ENCODE measurements around the gene NKIRAS1. TPM values are rescaled to one million over a fixed set of nuclear protein-coding genes. Genes with fewer than 3 reads are reported as not detected.

Gene NKIRAS1
- total RNA-seq, 1 experiment from 2014 or later: 7.3 TPM

DNA sequence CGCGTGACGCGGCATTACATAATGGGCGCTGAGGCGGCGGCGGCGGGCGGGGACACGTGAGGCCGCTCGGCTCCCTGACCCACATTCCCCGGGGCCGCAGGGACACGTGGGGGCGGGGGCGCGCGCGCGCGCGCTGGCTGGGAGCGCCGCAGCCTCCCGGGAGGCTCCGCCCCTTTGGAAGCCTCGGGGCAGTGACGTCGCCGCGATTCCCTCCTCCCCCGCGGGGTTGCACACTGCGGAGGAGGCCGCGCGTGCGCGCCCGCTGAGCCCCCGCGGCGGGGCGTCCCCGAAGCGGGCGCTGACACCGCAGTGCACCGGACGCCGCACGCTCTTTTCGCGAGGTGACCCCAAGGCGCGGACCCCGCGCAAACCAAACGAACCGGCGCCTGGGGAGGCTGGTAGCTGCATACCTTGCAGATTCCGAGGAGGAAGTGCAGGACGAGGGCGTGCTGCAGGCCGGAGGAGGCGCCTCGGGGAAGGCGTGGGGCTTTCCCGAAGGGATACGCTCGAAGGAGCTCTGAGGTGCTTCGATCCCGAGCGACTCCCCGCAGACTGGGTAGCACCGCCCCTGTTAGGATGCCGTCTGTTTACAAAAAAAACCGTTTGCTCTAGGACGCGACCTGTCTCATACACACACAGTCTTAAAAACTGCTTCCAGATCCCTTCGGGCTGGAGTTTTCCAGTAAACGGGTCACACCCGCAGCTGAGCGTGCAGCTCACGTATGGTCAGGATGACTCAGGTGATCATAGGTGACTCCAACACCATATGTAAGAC lies 29.3 kb upstream of the NKIRAS1 start:
- H3K4me3 Mint-ChIP-seq: peak overlapping the region; percentile 87
- DNase-seq (ENCODE audit: low spot score) (peak; percentile 97), ATAC-seq (peak; percentile 68)
- peaks cover 16% of the 10 kb centered on the region for H3K27me3 Mint-ChIP-seq (ENCODE audit: low read depth)
- H3K4me1 Mint-ChIP-seq: peaks cover 40% of the 10 kb centered on the region
- ChIA-PET CTCF (interaction anchor here (0.7 to 0.9 kb wide), 2 partner anchors 30 to 57 kb away, joined by 3 read pairs; partner anchors contain the start of genes NKIRAS1 and RPL15), POLR2A (interaction anchor here (0.5 to 6.3 kb wide), 3 partner anchors 29 to 45 kb away, joined by 3 to 31 read pairs (median 4); partner anchors contain the start of genes NKIRAS1 and RPL15)
- H3K27ac Mint-ChIP-seq: peak overlapping the region; percentile 99
- H3K36me3 Mint-ChIP-seq: 0 out of 2 replicates have a peak, but pooled peaks cover 5% of the 10 kb centered on the region
- H3K9me3 Mint-ChIP-seq: no peaks in the 10 kb centered on the region
- TF ChIP-seq GABPB1 (CRISPR knock-in tag; IDR thresholded peaks at IDR 0.05) (peak; percentile 26; the same call in 1 of the 2 replicates), ZNF317 (CRISPR knock-in tag; IDR thresholded peaks at IDR 0.05; ENCODE audit: borderline replicate concordance, low read depth) (no peak), CBFB (CRISPR knock-in tag; IDR thresholded peaks at IDR 0.05; ENCODE audit: low read depth) (0 out of 2 replicates have a peak, but pooled peaks have one; percentile 48), USF1 (CRISPR knock-in tag; IDR thresholded peaks at IDR 0.05) (peak; percentile 87), E2F5 (CRISPR knock-in tag; IDR thresholded peaks at IDR 0.05) (peak; percentile 73; the same call in 1 of the 2 replicates), SOX15 (CRISPR knock-in tag; IDR thresholded peaks at IDR 0.05) (no peak), ZBTB21 (CRISPR knock-in tag; IDR thresholded peaks at IDR 0.05; ENCODE audit: borderline replicate concordance) (peak; percentile 91; the same call in 1 of the 2 replicates), SP1 (CRISPR knock-in tag; conservative IDR thresholded peaks at IDR 0.05) (peak; percentile 90), ZNF532 (CRISPR knock-in tag; IDR thresholded peaks at IDR 0.05; ENCODE audit: borderline replicate concordance) (peak; percentile 80), ESRRA (CRISPR knock-in tag; IDR thresholded peaks at IDR 0.05; ENCODE audit: borderline replicate concordance) (peak; percentile 80), ZNF423 (CRISPR knock-in tag; IDR thresholded peaks at IDR 0.05) (peak; percentile 94), ZNF219 (CRISPR knock-in tag; IDR thresholded peaks at IDR 0.05; ENCODE audit: borderline replicate concordance) (no peak), TP53 (CRISPR knock-in tag; IDR thresholded peaks at IDR 0.05) (peak; percentile 55; the same call in 1 of the 2 replicates), KAT7 (CRISPR knock-in tag; IDR thresholded peaks at IDR 0.05; ENCODE audit: borderline replicate concordance) (peak; percentile 73; the same call in 1 of the 2 replicates), CREM (CRISPR knock-in tag; IDR thresholded peaks at IDR 0.05) (peak; percentile 83), ZNF121 (CRISPR knock-in tag; IDR thresholded peaks at IDR 0.05) (no peak), JAZF1 (CRISPR knock-in tag; IDR thresholded peaks at IDR 0.05) (no peak), ETV6 (CRISPR knock-in tag; IDR thresholded peaks at IDR 0.05) (peak; percentile 82; the same call in 1 of the 2 replicates), RELA (CRISPR knock-in tag; IDR thresholded peaks at IDR 0.05; ENCODE audit: borderline replicate concordance) (peak; percentile 60; the same call in 1 of the 2 replicates)
- TF ChIP-seq, protein P1, sequence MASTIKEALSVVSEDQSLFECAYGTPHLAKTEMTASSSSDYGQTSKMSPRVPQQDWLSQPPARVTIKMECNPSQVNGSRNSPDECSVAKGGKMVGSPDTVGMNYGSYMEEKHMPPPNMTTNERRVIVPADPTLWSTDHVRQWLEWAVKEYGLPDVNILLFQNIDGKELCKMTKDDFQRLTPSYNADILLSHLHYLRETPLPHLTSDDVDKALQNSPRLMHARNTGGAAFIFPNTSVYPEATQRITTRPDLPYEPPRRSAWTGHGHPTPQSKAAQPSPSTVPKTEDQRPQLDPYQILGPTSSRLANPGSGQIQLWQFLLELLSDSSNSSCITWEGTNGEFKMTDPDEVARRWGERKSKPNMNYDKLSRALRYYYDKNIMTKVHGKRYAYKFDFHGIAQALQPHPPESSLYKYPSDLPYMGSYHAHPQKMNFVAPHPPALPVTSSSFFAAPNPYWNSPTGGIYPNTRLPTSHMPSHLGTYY (CRISPR knock-in tag; IDR thresholded peaks at IDR 0.05): 0 out of 2 replicates have a peak, but pooled peaks have one; percentile 47
- TF ChIP-seq, protein P2, sequence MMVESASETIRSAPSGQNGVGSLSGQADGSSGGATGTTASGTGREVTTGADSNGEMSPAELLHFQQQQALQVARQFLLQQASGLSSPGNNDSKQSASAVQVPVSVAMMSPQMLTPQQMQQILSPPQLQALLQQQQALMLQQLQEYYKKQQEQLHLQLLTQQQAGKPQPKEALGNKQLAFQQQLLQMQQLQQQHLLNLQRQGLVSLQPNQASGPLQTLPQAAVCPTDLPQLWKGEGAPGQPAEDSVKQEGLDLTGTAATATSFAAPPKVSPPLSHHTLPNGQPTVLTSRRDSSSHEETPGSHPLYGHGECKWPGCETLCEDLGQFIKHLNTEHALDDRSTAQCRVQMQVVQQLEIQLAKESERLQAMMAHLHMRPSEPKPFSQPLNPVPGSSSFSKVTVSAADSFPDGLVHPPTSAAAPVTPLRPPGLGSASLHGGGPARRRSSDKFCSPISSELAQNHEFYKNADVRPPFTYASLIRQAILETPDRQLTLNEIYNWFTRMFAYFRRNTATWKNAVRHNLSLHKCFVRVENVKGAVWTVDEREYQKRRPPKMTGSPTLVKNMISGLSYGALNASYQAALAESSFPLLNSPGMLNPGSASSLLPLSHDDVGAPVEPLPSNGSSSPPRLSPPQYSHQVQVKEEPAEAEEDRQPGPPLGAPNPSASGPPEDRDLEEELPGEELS (CRISPR knock-in tag; IDR thresholded peaks at IDR 0.05): peak; percentile 12; the same call in 1 of the 2 replicates
- TF ChIP-seq, protein P3, sequence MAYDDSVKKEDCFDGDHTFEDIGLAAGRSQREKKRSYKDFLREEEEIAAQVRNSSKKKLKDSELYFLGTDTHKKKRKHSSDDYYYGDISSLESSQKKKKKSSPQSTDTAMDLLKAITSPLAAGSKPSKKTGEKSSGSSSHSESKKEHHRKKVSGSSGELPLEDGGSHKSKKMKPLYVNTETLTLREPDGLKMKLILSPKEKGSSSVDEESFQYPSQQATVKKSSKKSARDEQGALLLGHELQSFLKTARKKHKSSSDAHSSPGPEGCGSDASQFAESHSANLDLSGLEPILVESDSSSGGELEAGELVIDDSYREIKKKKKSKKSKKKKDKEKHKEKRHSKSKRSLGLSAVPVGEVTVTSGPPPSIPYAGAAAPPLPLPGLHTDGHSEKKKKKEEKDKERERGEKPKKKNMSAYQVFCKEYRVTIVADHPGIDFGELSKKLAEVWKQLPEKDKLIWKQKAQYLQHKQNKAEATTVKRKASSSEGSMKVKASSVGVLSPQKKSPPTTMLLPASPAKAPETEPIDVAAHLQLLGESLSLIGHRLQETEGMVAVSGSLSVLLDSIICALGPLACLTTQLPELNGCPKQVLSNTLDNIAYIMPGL (CRISPR knock-in tag; IDR thresholded peaks at IDR 0.05): peak; percentile 79
- TF ChIP-seq, protein P4, sequence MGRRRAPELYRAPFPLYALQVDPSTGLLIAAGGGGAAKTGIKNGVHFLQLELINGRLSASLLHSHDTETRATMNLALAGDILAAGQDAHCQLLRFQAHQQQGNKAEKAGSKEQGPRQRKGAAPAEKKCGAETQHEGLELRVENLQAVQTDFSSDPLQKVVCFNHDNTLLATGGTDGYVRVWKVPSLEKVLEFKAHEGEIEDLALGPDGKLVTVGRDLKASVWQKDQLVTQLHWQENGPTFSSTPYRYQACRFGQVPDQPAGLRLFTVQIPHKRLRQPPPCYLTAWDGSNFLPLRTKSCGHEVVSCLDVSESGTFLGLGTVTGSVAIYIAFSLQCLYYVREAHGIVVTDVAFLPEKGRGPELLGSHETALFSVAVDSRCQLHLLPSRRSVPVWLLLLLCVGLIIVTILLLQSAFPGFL (CRISPR knock-in tag; IDR thresholded peaks at IDR 0.05; ENCODE audit: borderline replicate concordance): no peak

Measured in WTC11 (cell line).